ENCODE measurements around the gene ANKRD40. TPM values are rescaled to one million over a fixed set of nuclear protein-coding genes. Genes with fewer than 3 reads are reported as not detected.

ANKRD40 gene
- total and polyA plus RNA-seq, 9 of the 15 experiments (the other 6 are each of a cell fraction or from before 2014, with no cell fraction given): 9.0 to 28.9 (median 27.7) TPM

DNA sequence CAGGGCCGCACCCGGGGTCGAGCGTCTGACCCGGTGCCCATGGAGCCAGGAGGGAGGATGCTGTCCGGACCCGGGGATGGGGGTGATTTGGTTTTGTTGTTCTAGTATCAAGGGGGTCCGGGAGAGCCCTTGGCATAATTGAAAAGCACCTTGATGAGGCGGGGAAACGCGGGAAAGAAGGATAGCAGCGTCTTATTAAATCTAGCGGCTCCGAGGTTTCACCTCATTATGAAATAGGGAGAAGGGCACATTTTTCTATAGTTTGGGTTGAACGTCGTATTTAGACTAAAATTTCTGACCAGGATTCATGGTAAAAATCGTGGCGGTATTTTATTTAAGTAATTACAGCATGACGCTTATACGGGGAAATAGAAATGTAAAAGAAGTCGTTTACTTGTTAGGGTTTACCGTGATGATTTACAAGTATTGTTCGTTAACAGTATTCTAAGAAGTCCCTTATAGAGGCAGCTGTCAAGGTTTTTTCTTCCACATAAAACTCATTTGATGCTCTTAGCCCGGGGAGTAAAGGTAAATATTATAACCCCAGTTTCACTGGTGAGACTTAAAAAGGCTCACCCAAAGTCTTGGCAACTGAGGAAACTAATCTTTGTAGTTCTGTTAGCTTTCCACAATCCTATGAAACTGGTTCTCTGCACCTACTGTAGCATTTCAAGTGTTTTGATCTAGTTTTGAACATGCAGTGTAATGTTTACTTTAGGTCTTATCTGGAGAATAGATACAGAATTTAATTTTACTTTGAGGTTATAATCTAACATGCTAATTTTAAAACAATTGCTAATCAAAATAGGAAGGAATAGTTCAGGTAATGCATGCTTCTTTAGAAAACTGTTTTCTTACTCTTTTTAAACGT lies 12.4 kb upstream of the ANKRD40 start:
- Histone ChIP-seq H3K27me3 (ENCODE audit: control insufficient read depth in 2 of 2, insufficient read depth in 2 of 2, low read length in 2 of 2) (no peaks in the 10 kb centered on the region), H2AFZ (ENCODE audit: low read depth, low read length) (peak overlapping the region; percentile 99; the same call in 1 of the 2 replicates), H3K4me1 (replicated peaks in 1 of 2; ENCODE audit: control insufficient read depth in 2 of 2, insufficient read depth in 2 of 2, low read length in 2 of 2) (peaks cover 11 to 19% of the 10 kb centered on the region in 2 experiments; a peak in 4 of 5 replicates), H3K9ac (ENCODE audit: insufficient read depth in 1 of 2, low read depth in 2 of 2, low read length in 2 of 2) (peak overlapping the region; percentile 98 to 99), H4K20me1 (replicated peaks; ENCODE audit: control insufficient read depth, insufficient read depth, low read length) (peaks cover 34% of the 10 kb centered on the region), H3K9me1 (ENCODE audit: control insufficient read depth, insufficient read depth, low read length) (no peaks in the 10 kb centered on the region), H3K4me2 (ENCODE audit: insufficient read depth, low read length) (peak overlapping the region; percentile 87), H3K36me3 (ENCODE audit: control insufficient read depth, insufficient read depth, low read length) (peaks cover 35% of the 10 kb centered on the region), H3K4me3 (peak overlapping the region; percentile 87), H3K9me3 (replicated peaks; ENCODE audit: control insufficient read depth, insufficient read depth, low read depth, low read length) (no peaks in the 10 kb centered on the region), H3K79me2 (ENCODE audit: control insufficient read depth, insufficient read depth, low read length) (peaks cover 67% of the 10 kb centered on the region), H3K27ac (ENCODE audit: extremely low read depth, low read depth, low read length) (peak overlapping the region; percentile 99)
- in situ Hi-C loops (cut with MboI): no loop called here
- ATAC-seq: peak; percentile 2; the same call in 2 of the 3 replicates
- CTCF ChIA-PET (ENCODE audit: low intra/inter-chr PET ratio): interaction anchor here (0.7 kb wide), 1 partner anchor 433 kb away, joined by 3 read pairs; the partner anchor contains the start of gene NME1
- DNase-seq (ENCODE audit: extremely low read depth in 1 of 4, low spot score in 3 of 4): peak in 1 of 4 experiments; percentile 12
- no peak for FAIRE-seq
- BruUV-seq (replicated peaks): TSS peak; percentile 57
- WGBS (ENCODE audit: insufficient coverage, low coverage, missing lambda C conversion rate): 2% methylated on average over 25 of the region's 25 CpGs
- POLR2A ChIA-PET: interaction anchor here (0.7 to 1.6 kb wide), 12 partner anchors 8 to 1038 kb away, joined by 3 to 12 read pairs (median 4); partner anchors contain the start of genes ANKRD40 and ANKRD40CL
- intact Hi-C loops (cut with micrococcal nuclease): loop anchor here (5.0 to 10.0 kb wide), 2 partner anchors 42 to 215 kb away; no protein-coding TSS in a partner anchor
- TF ChIP-seq ZZZ3 (IDR thresholded peaks at IDR 0.05): peak; percentile 70; the same call in 1 of the 2 replicates
- TF ChIP-seq ZNF239 (CRISPR knock-in tag; IDR thresholded peaks at IDR 0.05): no peak
- TF ChIP-seq FOXA3 (CRISPR knock-in tag; conservative IDR thresholded peaks at IDR 0.05 in 1 of 2, IDR thresholded peaks at IDR 0.05 in 1 of 2): peak; percentile 9 to 60; a peak in 2 of 4 replicates
- TF ChIP-seq, protein P1, sequence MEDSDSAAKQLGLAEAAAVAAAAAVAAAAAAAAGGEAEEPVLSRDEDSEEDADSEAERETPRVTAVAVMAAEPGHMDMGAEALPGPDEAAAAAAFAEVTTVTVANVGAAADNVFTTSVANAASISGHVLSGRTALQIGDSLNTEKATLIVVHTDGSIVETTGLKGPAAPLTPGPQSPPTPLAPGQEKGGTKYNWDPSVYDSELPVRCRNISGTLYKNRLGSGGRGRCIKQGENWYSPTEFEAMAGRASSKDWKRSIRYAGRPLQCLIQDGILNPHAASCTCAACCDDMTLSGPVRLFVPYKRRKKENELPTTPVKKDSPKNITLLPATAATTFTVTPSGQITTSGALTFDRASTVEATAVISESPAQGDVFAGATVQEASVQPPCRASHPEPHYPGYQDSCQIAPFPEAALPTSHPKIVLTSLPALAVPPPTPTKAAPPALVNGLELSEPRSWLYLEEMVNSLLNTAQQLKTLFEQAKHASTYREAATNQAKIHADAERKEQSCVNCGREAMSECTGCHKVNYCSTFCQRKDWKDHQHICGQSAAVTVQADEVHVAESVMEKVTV (CRISPR knock-in tag; IDR thresholded peaks at IDR 0.05): 0 out of 2 replicates have a peak, but pooled peaks have one; percentile 12
- peak; percentile 23 for TF ChIP-seq PCBP1 (IDR thresholded peaks at IDR 0.05; ENCODE audit: low read depth, low read length, poor library complexity, severe bottlenecking)
- no peak for TF ChIP-seq SP1 (CRISPR knock-in tag; IDR thresholded peaks at IDR 0.05)
- peak; percentile 4 for TF ChIP-seq BRD9 (IDR thresholded peaks at IDR 0.05; ENCODE audit: low read depth, partially characterized antibody)
- TF ChIP-seq, protein P2, sequence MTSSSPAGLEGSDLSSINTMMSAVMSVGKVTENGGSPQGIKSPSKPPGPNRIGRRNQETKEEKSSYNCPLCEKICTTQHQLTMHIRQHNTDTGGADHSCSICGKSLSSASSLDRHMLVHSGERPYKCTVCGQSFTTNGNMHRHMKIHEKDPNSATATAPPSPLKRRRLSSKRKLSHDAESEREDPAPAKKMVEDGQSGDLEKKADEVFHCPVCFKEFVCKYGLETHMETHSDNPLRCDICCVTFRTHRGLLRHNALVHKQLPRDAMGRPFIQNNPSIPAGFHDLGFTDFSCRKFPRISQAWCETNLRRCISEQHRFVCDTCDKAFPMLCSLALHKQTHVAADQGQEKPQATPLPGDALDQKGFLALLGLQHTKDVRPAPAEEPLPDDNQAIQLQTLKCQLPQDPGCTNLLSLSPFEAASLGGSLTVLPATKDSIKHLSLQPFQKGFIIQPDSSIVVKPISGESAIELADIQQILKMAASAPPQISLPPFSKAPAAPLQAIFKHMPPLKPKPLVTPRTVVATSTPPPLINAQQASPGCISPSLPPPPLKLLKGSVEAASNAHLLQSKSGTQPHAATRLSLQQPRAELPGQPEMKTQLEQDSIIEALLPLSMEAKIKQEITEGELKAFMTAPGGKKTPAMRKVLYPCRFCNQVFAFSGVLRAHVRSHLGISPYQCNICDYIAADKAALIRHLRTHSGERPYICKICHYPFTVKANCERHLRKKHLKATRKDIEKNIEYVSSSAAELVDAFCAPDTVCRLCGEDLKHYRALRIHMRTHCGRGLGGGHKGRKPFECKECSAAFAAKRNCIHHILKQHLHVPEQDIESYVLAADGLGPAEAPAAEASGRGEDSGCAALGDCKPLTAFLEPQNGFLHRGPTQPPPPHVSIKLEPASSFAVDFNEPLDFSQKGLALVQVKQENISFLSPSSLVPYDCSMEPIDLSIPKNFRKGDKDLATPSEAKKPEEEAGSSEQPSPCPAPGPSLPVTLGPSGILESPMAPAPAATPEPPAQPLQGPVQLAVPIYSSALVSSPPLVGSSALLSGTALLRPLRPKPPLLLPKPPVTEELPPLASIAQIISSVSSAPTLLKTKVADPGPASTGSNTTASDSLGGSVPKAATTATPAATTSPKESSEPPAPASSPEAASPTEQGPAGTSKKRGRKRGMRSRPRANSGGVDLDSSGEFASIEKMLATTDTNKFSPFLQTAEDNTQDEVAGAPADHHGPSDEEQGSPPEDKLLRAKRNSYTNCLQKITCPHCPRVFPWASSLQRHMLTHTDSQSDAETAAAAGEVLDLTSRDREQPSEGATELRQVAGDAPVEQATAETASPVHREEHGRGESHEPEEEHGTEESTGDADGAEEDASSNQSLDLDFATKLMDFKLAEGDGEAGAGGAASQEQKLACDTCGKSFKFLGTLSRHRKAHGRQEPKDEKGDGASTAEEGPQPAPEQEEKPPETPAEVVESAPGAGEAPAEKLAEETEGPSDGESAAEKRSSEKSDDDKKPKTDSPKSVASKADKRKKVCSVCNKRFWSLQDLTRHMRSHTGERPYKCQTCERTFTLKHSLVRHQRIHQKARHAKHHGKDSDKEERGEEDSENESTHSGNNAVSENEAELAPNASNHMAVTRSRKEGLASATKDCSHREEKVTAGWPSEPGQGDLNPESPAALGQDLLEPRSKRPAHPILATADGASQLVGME (CRISPR knock-in tag; IDR thresholded peaks at IDR 0.05): 0 out of 2 replicates have a peak, but pooled peaks have one; percentile 40
- TF ChIP-seq, protein P3, sequence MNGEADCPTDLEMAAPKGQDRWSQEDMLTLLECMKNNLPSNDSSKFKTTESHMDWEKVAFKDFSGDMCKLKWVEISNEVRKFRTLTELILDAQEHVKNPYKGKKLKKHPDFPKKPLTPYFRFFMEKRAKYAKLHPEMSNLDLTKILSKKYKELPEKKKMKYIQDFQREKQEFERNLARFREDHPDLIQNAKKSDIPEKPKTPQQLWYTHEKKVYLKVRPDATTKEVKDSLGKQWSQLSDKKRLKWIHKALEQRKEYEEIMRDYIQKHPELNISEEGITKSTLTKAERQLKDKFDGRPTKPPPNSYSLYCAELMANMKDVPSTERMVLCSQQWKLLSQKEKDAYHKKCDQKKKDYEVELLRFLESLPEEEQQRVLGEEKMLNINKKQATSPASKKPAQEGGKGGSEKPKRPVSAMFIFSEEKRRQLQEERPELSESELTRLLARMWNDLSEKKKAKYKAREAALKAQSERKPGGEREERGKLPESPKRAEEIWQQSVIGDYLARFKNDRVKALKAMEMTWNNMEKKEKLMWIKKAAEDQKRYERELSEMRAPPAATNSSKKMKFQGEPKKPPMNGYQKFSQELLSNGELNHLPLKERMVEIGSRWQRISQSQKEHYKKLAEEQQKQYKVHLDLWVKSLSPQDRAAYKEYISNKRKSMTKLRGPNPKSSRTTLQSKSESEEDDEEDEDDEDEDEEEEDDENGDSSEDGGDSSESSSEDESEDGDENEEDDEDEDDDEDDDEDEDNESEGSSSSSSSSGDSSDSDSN (IDR thresholded peaks at IDR 0.05; ENCODE audit: borderline replicate concordance in 1 of 2, low read depth in 2 of 2, low read length in 2 of 2): no peak
